GM18868 (cell line): ENCODE results near the gene ALDH1B1.

Experiments
- ATAC-seq: cut with Tn5 transposase; IDR thresholded peaks from one replicate; pipeline ENCODE4 v1.9.1; 2021; ENCODE audit warnings: mild to moderate bottlenecking, moderate library complexity; ENCODE audit not compliant: unreplicated experiment

The ALDH1B1 gene

DNA sequence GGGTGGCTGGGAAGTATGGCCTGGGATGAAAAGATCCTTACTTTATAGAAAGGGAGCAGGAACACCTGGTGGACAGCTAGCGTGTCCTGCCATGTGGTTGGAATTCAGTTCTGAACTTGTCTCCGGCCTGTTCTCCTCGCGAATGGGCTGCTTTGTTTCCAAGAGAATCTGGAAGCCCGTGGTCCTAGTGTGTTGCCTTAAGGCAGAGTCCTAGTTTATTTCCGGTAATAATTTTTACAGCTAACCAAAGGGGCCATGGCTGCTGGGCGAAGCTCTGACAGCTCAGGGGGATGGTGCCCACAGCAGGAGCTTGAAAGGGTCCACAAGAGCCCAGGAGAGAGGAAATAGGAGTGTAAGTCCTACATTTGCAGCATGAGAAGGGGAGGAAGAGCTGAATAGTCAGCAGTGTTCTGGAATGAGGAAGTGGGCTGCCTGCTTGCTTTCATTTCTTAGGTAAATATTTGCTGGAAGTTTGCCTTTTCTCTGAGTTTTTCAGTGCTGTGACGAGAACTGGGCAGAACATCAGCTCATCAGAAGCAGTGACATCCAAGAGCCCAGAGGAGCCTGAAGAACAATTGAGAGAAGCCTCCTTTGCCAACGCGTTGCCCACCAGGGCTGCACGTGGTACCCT lies 44.8 kb downstream of the ALDH1B1 start:
- ATAC-seq = peak; percentile 70

GRCh38 chr9:38439291-38439915 lies 46.9 kb downstream of the ALDH1B1 start:
- no peak for ATAC-seq

DNA sequence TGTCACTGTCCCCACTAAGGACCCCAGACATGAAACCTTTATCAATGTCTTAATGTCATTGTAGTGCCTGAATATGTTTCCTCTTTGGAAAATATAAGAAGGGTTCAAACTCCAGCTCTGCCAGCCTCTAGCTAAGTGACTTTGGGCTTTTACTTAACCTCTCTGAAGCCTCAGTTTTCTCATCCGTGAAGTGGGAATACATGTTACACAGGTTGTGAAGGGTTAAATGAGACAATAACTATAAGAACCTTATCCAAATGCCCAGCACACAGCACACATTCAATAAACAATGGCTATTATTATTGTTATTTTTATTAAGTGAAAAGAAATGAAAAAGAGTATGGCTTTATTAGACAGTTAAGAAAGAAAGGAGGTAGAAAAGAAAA lies 47.4 kb downstream of the ALDH1B1 start:
- no peak for ATAC-seq

DNA sequence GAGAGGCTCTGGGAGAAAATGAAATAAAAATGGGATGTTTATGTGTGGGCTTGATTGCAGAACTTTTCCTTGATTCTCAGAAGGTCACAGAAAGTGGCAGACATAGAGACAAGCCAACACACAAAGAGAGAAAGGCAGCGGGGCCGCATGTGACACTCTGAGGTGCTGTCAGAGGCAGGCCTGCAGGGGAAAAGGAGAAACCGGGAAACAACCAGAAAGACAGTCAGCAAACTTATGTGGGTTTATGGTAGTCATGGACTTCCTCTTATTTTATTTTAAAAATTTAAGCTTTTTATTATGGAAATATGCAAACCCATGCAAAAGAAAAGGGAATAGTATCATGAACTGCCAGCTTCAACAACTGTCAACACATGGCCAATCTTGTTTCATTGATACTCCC lies 48.0 kb downstream of the ALDH1B1 start:
- no peak for ATAC-seq

GRCh38 chr9:38441347-38442085 lies 49.0 kb downstream of the ALDH1B1 start:
- no peak for ATAC-seq

DNA sequence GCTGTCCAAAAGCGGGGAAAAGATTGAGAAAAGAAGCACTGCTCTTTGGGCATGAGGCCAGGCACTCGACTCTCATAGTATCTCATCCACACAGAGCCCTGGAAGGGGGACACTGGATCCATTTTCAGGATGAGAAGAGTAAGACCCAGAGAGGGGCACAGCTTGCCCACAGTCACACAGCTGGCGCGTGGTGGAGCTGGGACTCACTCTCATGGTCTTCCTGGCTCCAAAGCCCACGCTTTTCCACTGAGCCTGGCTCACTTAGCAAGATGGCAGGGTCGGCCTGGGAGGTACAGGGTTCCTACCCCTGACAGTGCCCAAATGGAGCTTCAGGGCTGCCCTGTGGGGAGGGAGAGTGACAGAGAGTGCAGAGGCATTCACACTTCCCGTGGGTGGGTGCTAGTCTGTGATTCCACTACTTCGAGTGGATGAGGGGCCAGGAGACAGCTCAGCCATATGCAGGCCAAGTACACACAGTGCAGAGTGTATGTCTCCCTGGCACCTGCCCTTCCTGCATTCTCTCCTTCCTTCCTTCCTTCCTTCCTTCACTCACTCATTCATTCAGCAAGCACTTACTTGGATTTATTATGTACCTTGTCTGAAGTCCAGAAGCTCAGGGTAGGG lies 50.1 kb downstream of the ALDH1B1 start:
- ATAC-seq = no peak

DNA sequence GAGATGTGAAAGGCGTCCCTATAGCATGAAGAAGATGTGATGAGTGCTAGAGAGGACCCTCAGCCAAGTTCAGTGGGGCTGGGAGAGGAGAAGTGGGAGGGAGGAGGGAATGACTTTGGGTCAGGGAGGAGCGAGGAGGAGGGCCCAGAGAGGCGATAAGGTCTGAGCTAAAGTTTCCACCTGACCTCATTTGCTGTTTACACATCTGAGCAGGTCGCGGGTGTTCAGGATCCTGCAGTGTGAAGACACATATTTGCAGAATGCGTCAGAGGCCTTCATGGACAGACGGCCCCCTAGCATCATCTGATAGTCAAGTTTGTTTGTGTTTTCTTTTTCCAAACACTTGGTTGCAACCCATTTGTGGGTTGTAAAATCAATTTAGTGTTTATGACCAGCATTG lies 50.7 kb downstream of the ALDH1B1 start:
- no peak for ATAC-seq

DNA sequence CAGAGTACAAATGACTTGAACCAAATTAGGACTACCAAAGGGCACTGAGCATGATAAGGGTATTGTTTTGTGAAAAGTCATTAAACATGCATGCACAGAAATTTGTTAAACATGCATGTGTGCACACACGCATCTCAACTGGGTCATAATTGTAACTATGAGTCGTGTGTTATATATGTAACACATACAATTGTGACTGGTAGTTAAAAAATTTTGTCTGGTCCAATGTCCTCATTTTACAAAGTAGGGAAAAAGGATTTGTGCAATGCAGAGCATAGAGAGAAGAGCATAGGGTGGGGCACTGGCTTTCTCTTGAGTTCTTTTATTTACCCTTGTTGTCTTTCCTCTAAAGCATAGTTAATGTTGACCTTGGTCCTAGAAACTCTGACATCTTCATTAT lies 51.1 kb downstream of the ALDH1B1 start:
- ATAC-seq = no peak

- peak; percentile 85 for ATAC-seq
Measured at GRCh38 chr9:38445154-38446043, 52.9 kb downstream of the ALDH1B1 start.

DNA sequence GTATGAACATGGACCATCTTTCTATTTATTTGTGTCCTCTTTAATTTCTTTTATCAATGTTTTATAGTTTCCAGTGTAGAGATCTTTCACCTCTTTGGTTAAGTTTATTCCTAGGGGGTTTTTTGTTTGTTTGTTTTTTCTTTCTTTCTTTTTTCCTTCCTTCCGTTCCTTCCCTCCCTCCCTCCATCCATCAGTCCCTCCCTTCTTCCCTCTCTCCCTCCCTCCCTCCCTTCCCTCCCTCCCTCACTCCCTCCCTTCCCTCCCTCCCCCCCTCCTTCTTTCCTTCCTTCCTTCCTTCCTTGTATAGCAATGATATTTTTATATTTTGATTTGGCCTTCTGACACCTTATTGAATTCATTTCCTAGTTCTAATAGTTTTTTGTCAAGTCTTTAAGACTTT lies 55.2 kb downstream of the ALDH1B1 start:
- ATAC-seq = no peak
